HepG2 (cell line): ENCODE results near the gene ALK. TPM values are rescaled to one million over a fixed set of nuclear protein-coding genes. Genes with fewer than 3 reads are reported as not detected.

ENCODE experiments used
- ATAC-seq: fragments of 200-7000 bp; cut with Tn5 transposase; 3 replicates; pipeline ENCODE4 v1.9.1; 2020; ENCODE audit warnings: mild to moderate bottlenecking, moderate library complexity
- BruUV-seq: library from RNA; stranded (reverse); fragments of 400-500 nt; replicated peaks from 2 replicates; lab custom pipeline; 2021; lab: Mats Ljungman, UMichigan
- CTCF ChIA-PET: fragments of 300-600 bp; formaldehyde crosslinking; extraction: SDS; loops from one replicate; lab custom pipeline; 2021; ENCODE audit warnings: low total read pairs, inconsistent platforms, low intra/inter-chr PET ratio; lab: Yijun Ruan, JAX
- POLR2A ChIA-PET: fragments of 350-600 bp; sonication (Branson Sonifier 250); formaldehyde crosslinking; loops from one replicate; lab custom pipeline; 2020; ENCODE audit warnings: antibody characterized with exemption, inconsistent platforms; lab: Yijun Ruan, JAX
- DNase-seq: peaks from one replicate; pipeline ENCODE4 v3.0.0-alpha.2; 2015; ENCODE audit warnings: low spot score
- FAIRE-seq: peaks from 3 replicates; lab custom pipeline; 2011; peaks lifted over from hg19 to GRCh38; lab: Jason Lieb, UNC
- H2AFZ ChIP-seq: one replicate; pipeline ENCODE4 v1.6.1; 2011; ENCODE audit warnings: low read length, inconsistent platforms
- H3K27ac ChIP-seq: fragments of 300-600 bp; 3 replicates; pipeline ENCODE4 v1.8.0; 2011; ENCODE audit warnings: mixed run types, mild to moderate bottlenecking, mixed read lengths, low read length, inconsistent platforms; ENCODE audit not compliant: insufficient read depth; ENCODE audit errors: extremely low read length
- H3K27me3 ChIP-seq, 2 experiments: fragments of 200-600 bp in 1 of 2; 2 replicates in 1 of 2; 3 replicates in 1 of 2; pipeline versions ENCODE4 v1.6.0 to v1.8.0; 2011; ENCODE audit warnings: low read length in 2 of 2, mild to moderate bottlenecking in 2 of 2, moderate library complexity in 2 of 2, inconsistent platforms in 1 of 2; ENCODE audit not compliant: insufficient read depth in 2 of 2, control insufficient read depth in 1 of 2
- H3K36me3 ChIP-seq, 2 experiments: fragments of 200-600 bp in 1 of 2; replicated peaks in 1 of 2; 2 replicates in 1 of 2; 3 replicates in 1 of 2; pipeline versions ENCODE4 v1.5.1 to v1.8.0; 2011; ENCODE audit warnings: low read length in 2 of 2, inconsistent platforms in 1 of 2; ENCODE audit not compliant: insufficient read depth in 2 of 2, control insufficient read depth in 1 of 2
- H3K4me1 ChIP-seq: 2 replicates; pipeline ENCODE4 v1.5.1; 2012; ENCODE audit warnings: low read length, inconsistent platforms; ENCODE audit not compliant: insufficient read depth
- H3K4me2 ChIP-seq: 2 replicates; pipeline ENCODE4 v1.6.0; 2011; ENCODE audit warnings: low read depth, low read length, inconsistent platforms
- H3K4me3 ChIP-seq, 3 experiments: fragments of 200-600 bp in 1 of 3; sonication (generic), shearing (Covaris generic) in 1 of 3; replicated peaks in 1 of 3; 2 replicates each; pipeline ENCODE4 v1.5.1; 2011 to 2016; ENCODE audit warnings: low read length in 3 of 3, inconsistent platforms in 2 of 3, low read depth in 2 of 3, mild to moderate bottlenecking in 2 of 3, control low read depth in 1 of 3, mixed read lengths in 1 of 3; ENCODE audit not compliant: insufficient read depth in 1 of 3
- H3K79me2 ChIP-seq: one replicate; pipeline ENCODE4 v1.6.1; 2011; ENCODE audit warnings: low read length, inconsistent platforms; ENCODE audit not compliant: insufficient read depth
- H3K9ac ChIP-seq: 2 replicates; pipeline ENCODE4 v1.6.0; 2011; ENCODE audit warnings: mild to moderate bottlenecking, low read depth, low read length, inconsistent platforms; ENCODE audit not compliant: insufficient read depth
- H3K9me3 ChIP-seq: 2 replicates; pipeline ENCODE4 v1.5.1; 2012; ENCODE audit warnings: mild to moderate bottlenecking, low read length
- H4K20me1 ChIP-seq: 2 replicates; pipeline ENCODE4 v1.6.0; 2011; ENCODE audit warnings: inconsistent platforms, mild to moderate bottlenecking, low read length, moderate library complexity; ENCODE audit not compliant: insufficient read depth
- HOXA7 ChIP-seq: sonication (generic); formaldehyde crosslinking; IDR thresholded peaks from 2 replicates; pipeline ENCODE4 v1.8.1; 2022; ENCODE audit warnings: mild to moderate bottlenecking, missing genetic modification reagents, moderate library complexity
- IRX3 ChIP-seq: sonication (generic); formaldehyde crosslinking; IDR thresholded peaks from 2 replicates; pipeline ENCODE4 v1.8.1; 2023; ENCODE audit warnings: mild to moderate bottlenecking, low read depth, missing genetic modification reagents, borderline replicate concordance
- KMT2B ChIP-seq: IDR thresholded peaks from 2 replicates; pipeline ENCODE4 v1.6.1; 2016; ENCODE audit warnings: missing genetic modification reagents, missing compliant biosample characterization
- NBN ChIP-seq: fragments of 450-650 bp; conservative IDR thresholded peaks from 2 replicates; pipeline ENCODE4 v1.6.1; 2017
- NR2C2 ChIP-seq: sonication (generic); formaldehyde crosslinking; IDR thresholded peaks from 2 replicates; pipeline ENCODE4 v1.4.0; 2020; ENCODE audit warnings: missing genetic modification reagents, mild to moderate bottlenecking, moderate library complexity, borderline replicate concordance
- RELA ChIP-seq: sonication (generic); formaldehyde crosslinking; IDR thresholded peaks from 2 replicates; pipeline ENCODE4 v1.4.0; 2020; ENCODE audit warnings: missing genetic modification reagents
- TCF7 ChIP-seq: sonication (generic); IDR thresholded peaks from 2 replicates; pipeline ENCODE4 v1.6.1; 2016; ENCODE audit warnings: antibody characterized with exemption, low read depth
- ZBTB1 ChIP-seq: sonication (generic); formaldehyde crosslinking; IDR thresholded peaks from 2 replicates; pipeline ENCODE4 v1.4.0; 2020; ENCODE audit warnings: missing genetic modification reagents, borderline replicate concordance
- ZFP91 ChIP-seq: sonication (generic); formaldehyde crosslinking; IDR thresholded peaks from 2 replicates; pipeline ENCODE4 v1.9.0; 2022; ENCODE audit warnings: missing genetic modification reagents, mild to moderate bottlenecking, borderline replicate concordance
- ZFX ChIP-seq: sonication (generic); formaldehyde crosslinking; IDR thresholded peaks from 2 replicates; pipeline ENCODE4 v1.4.0; 2020; ENCODE audit warnings: mild to moderate bottlenecking, low read depth, missing genetic modification reagents, moderate library complexity
- ZHX1 ChIP-seq: sonication (generic); formaldehyde crosslinking; IDR thresholded peaks from 2 replicates; pipeline ENCODE4 v1.8.1; 2022; ENCODE audit warnings: low read depth, mild to moderate bottlenecking, missing genetic modification reagents
- ZNF652 ChIP-seq: IDR thresholded peaks from 2 replicates; pipeline ENCODE4 v1.6.1; 2016; ENCODE audit warnings: low read depth, borderline replicate concordance
- ZNF724P ChIP-seq: sonication (generic); formaldehyde crosslinking; IDR thresholded peaks from 2 replicates; pipeline ENCODE4 v1.8.0; 2022; ENCODE audit warnings: missing genetic modification reagents, borderline replicate concordance
- ZNF879 ChIP-seq: sonication (generic); formaldehyde crosslinking; IDR thresholded peaks from 2 replicates; pipeline ENCODE4 v1.8.1; 2023; ENCODE audit warnings: missing genetic modification reagents
- WGBS: methylation state at CpG from one replicate; pipeline ENCODE4 v1.1.6; 2017; ENCODE audit warnings: low lambda C conversion rate; 5-methylcytosine and 5-hydroxymethylcytosine counted together
- in situ Hi-C: cut with HindIII; loops from 2 replicates; pipeline ENCODE4 v1.10.0; 2017; ENCODE audit warnings: low pct_unique_long_range_greater_than_20kb; ENCODE audit not compliant: extremely low pct_ligation_motif_present
- intact Hi-C: fragments of 100-400 bp; cut with micrococcal nuclease; formaldehyde crosslinking; loops from one replicate; pipeline ENCODE4 v1.10.0; 2022; ENCODE audit not compliant: unreplicated experiment
- polyA plus RNA-seq, 8 experiments: library from polyadenylated mRNA; depleted of rRNA in 3 of 8; stranded (reverse) in 7 of 8; unstranded in 1 of 8; fragments of >200 nt; fragmentation: Illumina TruSeq in 4 of 8; extraction: Trizol in 4 of 8; gene quantifications; 2 replicates each; pipeline versions ENCODE4 v1.2.1 to v1.2.3, GENCODE V29; 2011 to 2016; ENCODE audit warnings: low read depth in 4 of 8, missing spikeins in 1 of 8, mixed read lengths in 1 of 8; ENCODE audit not compliant: insufficient read depth in 1 of 8
- total RNA-seq, 5 experiments: library from RNA; depleted of rRNA; stranded (reverse); fragments of >200 nt; fragmentation: Illumina TruSeq; extraction: Trizol; gene quantifications; 2 replicates each; pipeline ENCODE4 v1.2.3, GENCODE V29; 2016; ENCODE audit warnings: low read depth in 1 of 5
- TF ChIP-seq, protein P1 (sequence below): sonication (generic); formaldehyde crosslinking; IDR thresholded peaks from 2 replicates; pipeline ENCODE4 v1.5.0; 2020; ENCODE audit warnings: missing genetic modification reagents
- TF ChIP-seq, protein P2 (sequence below): IDR thresholded peaks from 2 replicates; pipeline ENCODE4 v1.4.0; 2020; ENCODE audit warnings: mild to moderate bottlenecking, missing genetic modification reagents

The ALK gene
- total and polyA plus RNA-seq, 2 of the 13 experiments (the other 11 are each of a cell fraction or from before 2014, with no cell fraction given) = not detected

DNA sequence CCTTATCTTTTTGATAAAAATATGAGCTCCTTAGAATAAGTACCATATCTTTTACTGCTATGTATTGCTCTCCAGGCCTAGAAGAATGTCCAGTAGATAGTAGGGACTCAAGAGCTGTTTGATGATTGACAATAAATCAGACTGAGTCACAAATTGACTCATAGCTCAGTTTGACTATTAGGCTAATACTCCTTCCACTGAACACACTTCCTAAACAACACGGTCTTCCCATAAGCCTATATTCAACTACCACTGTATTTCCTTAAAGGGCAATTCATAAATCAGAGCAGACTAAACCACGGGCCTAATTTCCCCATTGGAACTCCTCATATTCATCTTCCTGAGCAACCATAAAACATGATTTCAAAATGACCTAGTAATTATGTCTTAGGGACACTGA is 258.5 kb downstream of the ALK start:
- CTCF ChIA-PET = no interaction called here
- Histone ChIP-seq H3K79me2 (no peaks in the 10 kb centered on the region), H3K4me1 (no peaks in the 10 kb centered on the region), H3K27ac (no peak overlapping the region), H3K9me3 (no peaks in the 10 kb centered on the region), H3K27me3 (peaks cover 0 to 1% of the 10 kb centered on the region in 2 experiments; a peak in 2 of 5 replicates), H3K36me3 (no peaks in the 10 kb centered on the region), H3K9ac (no peak overlapping the region), H3K4me3 (no peak overlapping the region), H2AFZ (no peak overlapping the region), H3K4me2 (no peak overlapping the region), H4K20me1 (no peaks in the 10 kb centered on the region)
- BruUV-seq = no TSS peak
- no peak for FAIRE-seq
- in situ Hi-C loops (no loop called here), intact Hi-C loops (no loop called here)
- WGBS = 2% methylated on average over 2 of the region's 2 CpGs
- DNase-seq = no peak
- POLR2A ChIA-PET = no interaction called here
- ATAC-seq = no peak
- TF ChIP-seq ZNF652 (CRISPR knock-in tag) = no peak
- no peak for TF ChIP-seq IRX3 (CRISPR knock-in tag)
- no peak for TF ChIP-seq NBN
- TF ChIP-seq TCF7 = no peak
- no peak for TF ChIP-seq HOXA7 (CRISPR knock-in tag)
- TF ChIP-seq, protein P1, sequence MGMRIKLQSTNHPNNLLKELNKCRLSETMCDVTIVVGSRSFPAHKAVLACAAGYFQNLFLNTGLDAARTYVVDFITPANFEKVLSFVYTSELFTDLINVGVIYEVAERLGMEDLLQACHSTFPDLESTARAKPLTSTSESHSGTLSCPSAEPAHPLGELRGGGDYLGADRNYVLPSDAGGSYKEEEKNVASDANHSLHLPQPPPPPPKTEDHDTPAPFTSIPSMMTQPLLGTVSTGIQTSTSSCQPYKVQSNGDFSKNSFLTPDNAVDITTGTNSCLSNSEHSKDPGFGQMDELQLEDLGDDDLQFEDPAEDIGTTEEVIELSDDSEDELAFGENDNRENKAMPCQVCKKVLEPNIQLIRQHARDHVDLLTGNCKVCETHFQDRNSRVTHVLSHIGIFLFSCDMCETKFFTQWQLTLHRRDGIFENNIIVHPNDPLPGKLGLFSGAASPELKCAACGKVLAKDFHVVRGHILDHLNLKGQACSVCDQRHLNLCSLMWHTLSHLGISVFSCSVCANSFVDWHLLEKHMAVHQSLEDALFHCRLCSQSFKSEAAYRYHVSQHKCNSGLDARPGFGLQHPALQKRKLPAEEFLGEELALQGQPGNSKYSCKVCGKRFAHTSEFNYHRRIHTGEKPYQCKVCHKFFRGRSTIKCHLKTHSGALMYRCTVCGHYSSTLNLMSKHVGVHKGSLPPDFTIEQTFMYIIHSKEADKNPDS = no peak
- TF ChIP-seq ZNF879 (CRISPR knock-in tag) = no peak
- no peak for TF ChIP-seq ZHX1
- TF ChIP-seq ZFP91 = no peak
- TF ChIP-seq RELA = no peak
- no peak for TF ChIP-seq ZBTB1 (CRISPR knock-in tag)
- TF ChIP-seq KMT2B (CRISPR knock-in tag) = no peak
- TF ChIP-seq ZNF724P = no peak
- TF ChIP-seq NR2C2 (CRISPR knock-in tag) = no peak
- TF ChIP-seq, protein P2, sequence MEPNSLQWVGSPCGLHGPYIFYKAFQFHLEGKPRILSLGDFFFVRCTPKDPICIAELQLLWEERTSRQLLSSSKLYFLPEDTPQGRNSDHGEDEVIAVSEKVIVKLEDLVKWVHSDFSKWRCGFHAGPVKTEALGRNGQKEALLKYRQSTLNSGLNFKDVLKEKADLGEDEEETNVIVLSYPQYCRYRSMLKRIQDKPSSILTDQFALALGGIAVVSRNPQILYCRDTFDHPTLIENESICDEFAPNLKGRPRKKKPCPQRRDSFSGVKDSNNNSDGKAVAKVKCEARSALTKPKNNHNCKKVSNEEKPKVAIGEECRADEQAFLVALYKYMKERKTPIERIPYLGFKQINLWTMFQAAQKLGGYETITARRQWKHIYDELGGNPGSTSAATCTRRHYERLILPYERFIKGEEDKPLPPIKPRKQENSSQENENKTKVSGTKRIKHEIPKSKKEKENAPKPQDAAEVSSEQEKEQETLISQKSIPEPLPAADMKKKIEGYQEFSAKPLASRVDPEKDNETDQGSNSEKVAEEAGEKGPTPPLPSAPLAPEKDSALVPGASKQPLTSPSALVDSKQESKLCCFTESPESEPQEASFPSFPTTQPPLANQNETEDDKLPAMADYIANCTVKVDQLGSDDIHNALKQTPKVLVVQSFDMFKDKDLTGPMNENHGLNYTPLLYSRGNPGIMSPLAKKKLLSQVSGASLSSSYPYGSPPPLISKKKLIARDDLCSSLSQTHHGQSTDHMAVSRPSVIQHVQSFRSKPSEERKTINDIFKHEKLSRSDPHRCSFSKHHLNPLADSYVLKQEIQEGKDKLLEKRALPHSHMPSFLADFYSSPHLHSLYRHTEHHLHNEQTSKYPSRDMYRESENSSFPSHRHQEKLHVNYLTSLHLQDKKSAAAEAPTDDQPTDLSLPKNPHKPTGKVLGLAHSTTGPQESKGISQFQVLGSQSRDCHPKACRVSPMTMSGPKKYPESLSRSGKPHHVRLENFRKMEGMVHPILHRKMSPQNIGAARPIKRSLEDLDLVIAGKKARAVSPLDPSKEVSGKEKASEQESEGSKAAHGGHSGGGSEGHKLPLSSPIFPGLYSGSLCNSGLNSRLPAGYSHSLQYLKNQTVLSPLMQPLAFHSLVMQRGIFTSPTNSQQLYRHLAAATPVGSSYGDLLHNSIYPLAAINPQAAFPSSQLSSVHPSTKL = no peak
- no peak for TF ChIP-seq ZFX
